IMR-90 (cell line): Measurements from ENCODE around the gene CHIC1.

ENCODE experiments used
- MXI1 ChIP-seq: IDR thresholded peaks from 2 replicates; pipeline ENCODE4 v1.6.1; 2012; ENCODE audit warnings: low read depth, mild to moderate bottlenecking, low read length, moderate library complexity, borderline replicate concordance
- SMC3 ChIP-seq: fragments of 150-350 bp; IDR thresholded peaks from 2 replicates; pipeline ENCODE4 v1.6.1; 2016; ENCODE audit warnings: low read depth, mild to moderate bottlenecking, antibody characterized with exemption, low read length, moderate library complexity
- TF ChIP-seq, protein P1 (sequence below): conservative IDR thresholded peaks from 2 replicates; pipeline ENCODE4 v1.5.1; 2012; ENCODE audit warnings: mild to moderate bottlenecking, low read depth, low read length, improper control_type of control experiment

DNA sequence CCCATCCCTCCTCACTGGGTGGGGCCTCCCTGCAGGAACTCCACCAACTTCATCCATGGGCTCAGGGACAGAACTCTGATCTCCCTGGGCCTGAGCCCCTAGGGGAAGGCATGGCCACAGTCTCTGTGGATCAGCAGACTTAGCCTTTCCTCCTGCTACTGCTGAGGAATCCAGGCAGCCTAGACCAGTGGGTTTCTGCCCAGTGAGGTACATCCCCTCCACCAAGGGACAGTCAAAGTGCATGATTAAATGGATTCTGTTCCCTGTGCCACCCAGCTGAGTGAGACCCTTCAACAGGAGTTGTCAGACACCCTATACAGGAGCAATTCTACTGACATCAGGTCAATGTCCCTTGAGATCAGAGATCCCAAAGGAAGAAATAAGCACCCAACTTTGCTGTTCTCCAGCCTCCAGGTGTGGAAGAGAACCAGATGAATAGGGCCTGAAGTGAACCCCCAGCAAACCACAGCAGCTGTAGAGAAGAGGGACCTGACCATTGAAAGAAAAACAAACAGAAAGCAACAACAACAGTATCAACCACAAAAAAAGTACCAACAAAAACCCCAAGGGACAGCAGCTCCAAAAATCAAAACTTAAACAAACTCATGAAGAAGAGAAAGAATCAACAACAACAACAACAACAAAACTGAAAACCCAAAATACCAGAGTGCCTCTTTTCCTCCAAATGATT is 84.8 kb downstream of the CHIC1 start:
- TF ChIP-seq, protein P1, sequence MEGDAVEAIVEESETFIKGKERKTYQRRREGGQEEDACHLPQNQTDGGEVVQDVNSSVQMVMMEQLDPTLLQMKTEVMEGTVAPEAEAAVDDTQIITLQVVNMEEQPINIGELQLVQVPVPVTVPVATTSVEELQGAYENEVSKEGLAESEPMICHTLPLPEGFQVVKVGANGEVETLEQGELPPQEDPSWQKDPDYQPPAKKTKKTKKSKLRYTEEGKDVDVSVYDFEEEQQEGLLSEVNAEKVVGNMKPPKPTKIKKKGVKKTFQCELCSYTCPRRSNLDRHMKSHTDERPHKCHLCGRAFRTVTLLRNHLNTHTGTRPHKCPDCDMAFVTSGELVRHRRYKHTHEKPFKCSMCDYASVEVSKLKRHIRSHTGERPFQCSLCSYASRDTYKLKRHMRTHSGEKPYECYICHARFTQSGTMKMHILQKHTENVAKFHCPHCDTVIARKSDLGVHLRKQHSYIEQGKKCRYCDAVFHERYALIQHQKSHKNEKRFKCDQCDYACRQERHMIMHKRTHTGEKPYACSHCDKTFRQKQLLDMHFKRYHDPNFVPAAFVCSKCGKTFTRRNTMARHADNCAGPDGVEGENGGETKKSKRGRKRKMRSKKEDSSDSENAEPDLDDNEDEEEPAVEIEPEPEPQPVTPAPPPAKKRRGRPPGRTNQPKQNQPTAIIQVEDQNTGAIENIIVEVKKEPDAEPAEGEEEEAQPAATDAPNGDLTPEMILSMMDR: no peak
- no peak for TF ChIP-seq SMC3
- no peak for TF ChIP-seq MXI1
